WTC11 (cell line): ENCODE measurements around the gene PCSK4. TPM values are rescaled to one million over a fixed set of nuclear protein-coding genes. Genes with fewer than 3 reads are reported as not detected.

Experiments
- ATAC-seq: fragments of 200-7000 bp; cut with Tn5 transposase; 2 replicates; pipeline ENCODE4 v1.10.0; 2021; ENCODE audit warnings: mild to moderate bottlenecking, moderate library complexity
- CTCF ChIA-PET: fragments of 300-600 bp; sonication (Branson Sonifier 250); formaldehyde crosslinking; loops from one replicate; lab custom pipeline; 2021; ENCODE audit warnings: antibody characterized with exemption; lab: Charles Lee
- POLR2A ChIA-PET: fragments of 350-600 bp; sonication (Branson Sonifier 250); formaldehyde crosslinking; loops from one replicate; lab custom pipeline; 2021; ENCODE audit warnings: antibody characterized with exemption; lab: Charles Lee
- DNase-seq: peaks from one replicate; pipeline ENCODE4 v3.0.0; 2021; ENCODE audit warnings: low spot score
- H3K27ac Mint-ChIP-seq: 2 replicates; pipeline ENCODE4 v1.8.0; 2021; ENCODE audit warnings: mixed read lengths
- H3K27me3 Mint-ChIP-seq: 2 replicates; pipeline ENCODE4 v1.8.0; 2021; ENCODE audit warnings: low read depth, mild to moderate bottlenecking, moderate library complexity, mixed read lengths
- H3K36me3 Mint-ChIP-seq: 2 replicates; pipeline ENCODE4 v1.8.0; 2021; ENCODE audit warnings: mixed read lengths
- H3K4me1 Mint-ChIP-seq: 2 replicates; pipeline ENCODE4 v1.8.0; 2022; ENCODE audit warnings: mixed read lengths
- H3K4me3 Mint-ChIP-seq: 2 replicates; pipeline ENCODE4 v1.8.0; 2021; ENCODE audit warnings: mild to moderate bottlenecking, moderate library complexity, mixed read lengths
- H3K9me3 Mint-ChIP-seq: 2 replicates; pipeline ENCODE4 v1.8.0; 2021; ENCODE audit warnings: mixed read lengths
- ETV6 ChIP-seq: sonication (generic); formaldehyde crosslinking; IDR thresholded peaks from 2 replicates; pipeline ENCODE4 v1.8.1; 2022; ENCODE audit warnings: mild to moderate bottlenecking, missing genetic modification reagents
- FOXP1 ChIP-seq: sonication (generic); formaldehyde crosslinking; IDR thresholded peaks from 2 replicates; pipeline ENCODE4 v1.8.0; 2022; ENCODE audit warnings: missing genetic modification reagents, mild to moderate bottlenecking, moderate library complexity, borderline replicate concordance
- GABPB1 ChIP-seq: sonication (generic); formaldehyde crosslinking; IDR thresholded peaks from 2 replicates; pipeline ENCODE4 v1.8.1; 2023; ENCODE audit warnings: mild to moderate bottlenecking, missing genetic modification reagents
- NFYB ChIP-seq: sonication (generic); formaldehyde crosslinking; conservative IDR thresholded peaks from 2 replicates; pipeline ENCODE4 v1.8.0; 2022; ENCODE audit warnings: low read depth, missing genetic modification reagents
- OVOL2 ChIP-seq: fragments of 250-450 bp; sonication (Bioruptor Pico); IDR thresholded peaks from 2 replicates; pipeline ENCODE4 v1.9.0; 2021; ENCODE audit warnings: mild to moderate bottlenecking, borderline replicate concordance
- SMAD4 ChIP-seq: sonication (generic); formaldehyde crosslinking; IDR thresholded peaks from 2 replicates; pipeline ENCODE4 v1.8.0; 2022; ENCODE audit warnings: mild to moderate bottlenecking, missing genetic modification reagents
- SP1 ChIP-seq: sonication (generic); formaldehyde crosslinking; conservative IDR thresholded peaks from 2 replicates; pipeline ENCODE4 v1.8.1; 2022; ENCODE audit warnings: missing genetic modification reagents
- TCF7 ChIP-seq: sonication (generic); formaldehyde crosslinking; IDR thresholded peaks from 2 replicates; pipeline ENCODE4 v1.8.0; 2022; ENCODE audit warnings: mild to moderate bottlenecking, low read depth, missing genetic modification reagents, moderate library complexity
- TEAD1 ChIP-seq: sonication (generic); formaldehyde crosslinking; IDR thresholded peaks from 2 replicates; pipeline ENCODE4 v1.8.0; 2022; ENCODE audit warnings: mild to moderate bottlenecking, missing genetic modification reagents
- ZNF416 ChIP-seq: fragments of 250-450 bp; sonication (Bioruptor Pico); IDR thresholded peaks from 2 replicates; pipeline ENCODE4 v1.9.0; 2021; ENCODE audit warnings: mild to moderate bottlenecking, inconsistent platforms
- ZNF671 ChIP-seq: fragments of 250-450 bp; sonication (Bioruptor Pico); IDR thresholded peaks from 2 replicates; pipeline ENCODE4 v1.8.0; 2021; ENCODE audit warnings: mild to moderate bottlenecking
- total RNA-seq: library from RNA; stranded (reverse); gene quantifications from 3 replicates; pipeline ENCODE4 v1.2.3, GENCODE V29; 2021
- TF ChIP-seq, protein P1 (sequence below): sonication (generic); formaldehyde crosslinking; IDR thresholded peaks from 2 replicates; pipeline ENCODE4 v1.8.1; 2022; ENCODE audit warnings: low read depth, missing genetic modification reagents, borderline replicate concordance
- TF ChIP-seq, protein P2 (sequence below): sonication (generic); formaldehyde crosslinking; IDR thresholded peaks from 2 replicates; pipeline ENCODE4 v1.8.0; 2022; ENCODE audit warnings: mild to moderate bottlenecking, missing genetic modification reagents
- TF ChIP-seq, protein P3 (sequence below): fragments of 250-450 bp; sonication (Bioruptor Pico); IDR thresholded peaks from 2 replicates; pipeline ENCODE4 v1.9.0; 2021; ENCODE audit warnings: mild to moderate bottlenecking
- TF ChIP-seq, protein P4 (sequence below): sonication (generic); formaldehyde crosslinking; IDR thresholded peaks from 2 replicates; pipeline ENCODE4 v1.8.0; 2022; ENCODE audit warnings: mild to moderate bottlenecking, missing genetic modification reagents

PCSK4 gene
- total RNA-seq, 1 experiment from 2014 or later, result 22.4 TPM

DNA sequence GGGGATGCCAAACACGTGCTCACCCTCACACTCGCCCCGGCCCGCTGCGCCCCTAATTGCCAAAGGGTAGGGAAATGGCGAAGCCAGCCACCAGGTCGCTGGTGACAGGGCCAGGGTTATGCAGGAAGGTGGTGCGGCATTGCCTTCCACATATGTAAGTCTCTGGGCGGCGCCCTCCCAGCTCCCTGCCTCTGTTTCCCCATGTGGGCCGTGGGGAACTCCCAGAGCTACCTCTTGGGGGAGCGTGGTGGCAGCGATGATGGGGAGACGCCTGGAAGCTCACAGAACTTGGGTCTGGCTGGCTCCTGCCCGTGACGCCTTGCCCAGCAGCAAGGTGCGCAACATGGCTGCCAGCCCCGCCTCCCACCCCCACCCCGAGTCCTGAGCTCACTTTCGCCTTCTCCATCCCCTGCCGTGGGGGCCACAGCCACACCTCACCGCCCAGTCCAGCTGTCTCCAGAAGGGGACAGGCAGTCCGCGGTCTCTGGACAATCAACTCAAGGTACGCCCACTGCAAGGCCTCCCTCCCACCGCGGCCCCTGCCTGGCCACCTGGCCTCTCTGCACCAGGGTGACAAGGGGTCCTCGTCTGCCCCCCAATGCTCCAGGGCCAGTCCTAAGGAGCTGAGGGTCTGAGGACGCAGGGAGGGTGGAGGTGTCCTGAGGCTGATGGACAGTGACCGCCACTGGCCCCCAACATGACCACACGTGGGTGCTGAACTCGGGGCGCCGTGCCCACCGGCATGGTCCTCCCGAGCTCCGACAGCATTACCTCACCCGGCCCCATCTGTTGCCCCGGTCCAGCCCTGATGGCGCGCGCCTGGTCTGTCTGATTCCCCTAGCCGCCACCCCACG is 17.7 kb downstream of the PCSK4 start:
- TF ChIP-seq FOXP1 (CRISPR knock-in tag) (0 out of 2 replicates have a peak, but pooled peaks have one; percentile 44), TEAD1 (CRISPR knock-in tag) (0 out of 2 replicates have a peak, but pooled peaks have one; percentile 26), SP1 (CRISPR knock-in tag) (peak; percentile 26; the same call in 1 of the 2 replicates), SMAD4 (CRISPR knock-in tag) (no peak), GABPB1 (CRISPR knock-in tag) (no peak)
- TF ChIP-seq, protein P1, sequence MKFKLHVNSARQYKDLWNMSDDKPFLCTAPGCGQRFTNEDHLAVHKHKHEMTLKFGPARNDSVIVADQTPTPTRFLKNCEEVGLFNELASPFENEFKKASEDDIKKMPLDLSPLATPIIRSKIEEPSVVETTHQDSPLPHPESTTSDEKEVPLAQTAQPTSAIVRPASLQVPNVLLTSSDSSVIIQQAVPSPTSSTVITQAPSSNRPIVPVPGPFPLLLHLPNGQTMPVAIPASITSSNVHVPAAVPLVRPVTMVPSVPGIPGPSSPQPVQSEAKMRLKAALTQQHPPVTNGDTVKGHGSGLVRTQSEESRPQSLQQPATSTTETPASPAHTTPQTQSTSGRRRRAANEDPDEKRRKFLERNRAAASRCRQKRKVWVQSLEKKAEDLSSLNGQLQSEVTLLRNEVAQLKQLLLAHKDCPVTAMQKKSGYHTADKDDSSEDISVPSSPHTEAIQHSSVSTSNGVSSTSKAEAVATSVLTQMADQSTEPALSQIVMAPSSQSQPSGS, result no peak
- TF ChIP-seq, protein P2, sequence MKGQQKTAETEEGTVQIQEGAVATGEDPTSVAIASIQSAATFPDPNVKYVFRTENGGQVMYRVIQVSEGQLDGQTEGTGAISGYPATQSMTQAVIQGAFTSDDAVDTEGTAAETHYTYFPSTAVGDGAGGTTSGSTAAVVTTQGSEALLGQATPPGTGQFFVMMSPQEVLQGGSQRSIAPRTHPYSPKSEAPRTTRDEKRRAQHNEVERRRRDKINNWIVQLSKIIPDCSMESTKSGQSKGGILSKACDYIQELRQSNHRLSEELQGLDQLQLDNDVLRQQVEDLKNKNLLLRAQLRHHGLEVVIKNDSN, result no peak
- peak; percentile 10 for DNase-seq
- ATAC-seq, result no peak
- Mint-ChIP-seq H3K9me3 (no peaks in the 10 kb centered on the region), H3K27ac (no peak overlapping the region), H3K4me1 (peaks cover 5% of the 10 kb centered on the region; the same call in 1 of the 2 replicates), H3K27me3 (peaks cover 44% of the 10 kb centered on the region), H3K4me3 (no peak overlapping the region), H3K36me3 (peaks cover 4% of the 10 kb centered on the region)
- ChIA-PET CTCF (interaction anchor here (0.6 to 3.2 kb wide), 14 partner anchors 17 to 962 kb away, joined by 3 to 19 read pairs (median 3); partner anchors contain the start of gene REEP6), POLR2A (interaction anchor here (0.6 to 1.2 kb wide), 6 partner anchors 16 to 360 kb away, joined by 3 read pairs; partner anchors contain the start of gene CIRBP)

DNA sequence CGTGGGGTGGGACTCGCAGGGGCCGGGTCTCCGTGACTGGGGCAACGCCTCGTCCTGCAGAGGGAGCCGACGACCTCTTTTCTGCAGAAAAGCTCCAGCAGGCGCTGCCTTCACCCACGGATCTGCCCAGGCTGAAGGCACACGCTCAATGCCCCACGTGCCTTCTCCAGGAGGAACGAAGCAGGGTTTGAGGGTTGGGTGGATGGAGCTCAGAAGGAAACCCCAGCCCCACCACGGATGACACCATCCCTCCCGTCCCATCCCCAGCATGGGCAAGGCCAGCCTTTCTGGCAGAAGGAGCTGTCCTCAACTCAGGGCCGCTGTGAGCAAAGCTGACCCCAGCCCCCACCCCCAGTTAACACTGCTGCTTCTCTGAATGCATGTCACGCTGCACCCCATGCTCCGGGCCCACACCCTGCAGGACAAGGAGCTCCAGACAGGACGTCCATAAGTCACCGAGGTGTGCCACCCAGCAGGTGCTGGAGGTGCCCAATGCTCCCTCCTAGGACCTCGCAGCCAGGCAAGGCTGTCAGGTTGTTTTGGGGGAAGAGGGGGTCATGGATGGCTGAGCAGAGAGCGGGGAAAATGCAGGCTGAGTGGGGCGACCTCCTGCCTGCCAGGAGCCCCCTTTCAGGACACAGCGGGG is 18.5 kb downstream of the PCSK4 start:
- Mint-ChIP-seq H3K9me3 (no peaks in the 10 kb centered on the region), H3K27ac (no peak overlapping the region), H3K4me1 (peaks cover 5% of the 10 kb centered on the region; the same call in 1 of the 2 replicates), H3K36me3 (no peaks in the 10 kb centered on the region), H3K27me3 (peaks cover 51% of the 10 kb centered on the region), H3K4me3 (no peak overlapping the region)
- ChIA-PET POLR2A (interaction anchor here (0.6 to 0.9 kb wide), 3 partner anchors 16 to 203 kb away, joined by 3 read pairs; partner anchors contain the start of gene CIRBP), CTCF (interaction anchor here (0.6 to 3.2 kb wide), 19 partner anchors 13 to 961 kb away, joined by 3 to 19 read pairs (median 3); partner anchors contain the start of gene REEP6)
- DNase-seq, result no peak
- ATAC-seq, result no peak
- TF ChIP-seq, protein P3, sequence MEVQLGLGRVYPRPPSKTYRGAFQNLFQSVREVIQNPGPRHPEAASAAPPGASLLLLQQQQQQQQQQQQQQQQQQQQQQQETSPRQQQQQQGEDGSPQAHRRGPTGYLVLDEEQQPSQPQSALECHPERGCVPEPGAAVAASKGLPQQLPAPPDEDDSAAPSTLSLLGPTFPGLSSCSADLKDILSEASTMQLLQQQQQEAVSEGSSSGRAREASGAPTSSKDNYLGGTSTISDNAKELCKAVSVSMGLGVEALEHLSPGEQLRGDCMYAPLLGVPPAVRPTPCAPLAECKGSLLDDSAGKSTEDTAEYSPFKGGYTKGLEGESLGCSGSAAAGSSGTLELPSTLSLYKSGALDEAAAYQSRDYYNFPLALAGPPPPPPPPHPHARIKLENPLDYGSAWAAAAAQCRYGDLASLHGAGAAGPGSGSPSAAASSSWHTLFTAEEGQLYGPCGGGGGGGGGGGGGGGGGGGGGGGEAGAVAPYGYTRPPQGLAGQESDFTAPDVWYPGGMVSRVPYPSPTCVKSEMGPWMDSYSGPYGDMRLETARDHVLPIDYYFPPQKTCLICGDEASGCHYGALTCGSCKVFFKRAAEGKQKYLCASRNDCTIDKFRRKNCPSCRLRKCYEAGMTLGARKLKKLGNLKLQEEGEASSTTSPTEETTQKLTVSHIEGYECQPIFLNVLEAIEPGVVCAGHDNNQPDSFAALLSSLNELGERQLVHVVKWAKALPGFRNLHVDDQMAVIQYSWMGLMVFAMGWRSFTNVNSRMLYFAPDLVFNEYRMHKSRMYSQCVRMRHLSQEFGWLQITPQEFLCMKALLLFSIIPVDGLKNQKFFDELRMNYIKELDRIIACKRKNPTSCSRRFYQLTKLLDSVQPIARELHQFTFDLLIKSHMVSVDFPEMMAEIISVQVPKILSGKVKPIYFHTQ (CRISPR knock-in tag), result no peak
- TF ChIP-seq ZNF416 (CRISPR knock-in tag) (no peak), SMAD4 (CRISPR knock-in tag) (no peak), NFYB (no peak), ZNF671 (CRISPR knock-in tag) (no peak), TCF7 (CRISPR knock-in tag) (peak; percentile 37; the same call in 1 of the 2 replicates), OVOL2 (CRISPR knock-in tag) (no peak), ETV6 (CRISPR knock-in tag) (no peak)
- TF ChIP-seq, protein P4, sequence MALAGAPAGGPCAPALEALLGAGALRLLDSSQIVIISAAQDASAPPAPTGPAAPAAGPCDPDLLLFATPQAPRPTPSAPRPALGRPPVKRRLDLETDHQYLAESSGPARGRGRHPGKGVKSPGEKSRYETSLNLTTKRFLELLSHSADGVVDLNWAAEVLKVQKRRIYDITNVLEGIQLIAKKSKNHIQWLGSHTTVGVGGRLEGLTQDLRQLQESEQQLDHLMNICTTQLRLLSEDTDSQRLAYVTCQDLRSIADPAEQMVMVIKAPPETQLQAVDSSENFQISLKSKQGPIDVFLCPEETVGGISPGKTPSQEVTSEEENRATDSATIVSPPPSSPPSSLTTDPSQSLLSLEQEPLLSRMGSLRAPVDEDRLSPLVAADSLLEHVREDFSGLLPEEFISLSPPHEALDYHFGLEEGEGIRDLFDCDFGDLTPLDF (CRISPR knock-in tag), result no peak
